ENCODE data around the gene MRLN. TPM values are rescaled to one million over a fixed set of nuclear protein-coding genes. Genes with fewer than 3 reads are reported as not detected.
"Not testable (repeated sequence)": the region's sequence is repeated elsewhere in the genome, so short reads cannot be mapped to it uniquely, and the experiment has no call there.

The MRLN gene
- total RNA-seq (5.7 TPM), polyA plus RNA-seq (not detected)

DNA sequence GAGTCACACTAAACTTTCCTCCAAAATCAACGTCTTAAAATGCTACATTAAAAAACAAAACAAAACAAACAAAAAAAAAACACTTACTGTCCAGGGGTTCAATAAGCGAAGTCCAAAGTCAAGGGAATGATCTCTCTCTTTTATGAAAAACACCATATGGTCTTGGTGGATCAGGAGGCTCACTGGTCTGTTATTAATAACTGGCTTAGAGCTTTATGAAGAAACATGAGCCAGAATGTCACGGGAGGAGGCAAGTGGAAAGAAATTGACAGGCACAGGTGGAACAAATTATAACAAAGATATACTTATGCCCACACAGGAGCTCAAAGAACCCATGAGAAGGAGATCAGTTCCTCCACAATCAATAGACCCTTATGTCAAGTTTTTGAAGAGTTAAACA is at the start of gene MRLN:
Gene MRLN (minus strand): TSS at position 189 of the 400 bp plus-strand sequence.
- WGBS, result 42% methylated on average over 3 of the region's 3 CpGs
- Histone ChIP-seq H3K4me1 (ENCODE audit: insufficient read depth) (no peaks in the 10 kb centered on the region), H3K4me3 (ENCODE audit: low read depth, low read length) (no peak within 1 kb of the TSS), H3K36me3 (ENCODE audit: insufficient read depth) (no peaks in the 10 kb centered on the region), H3K27ac (ENCODE audit: low read depth) (no peak within 1 kb of the TSS)
- DNase-seq (ENCODE audit: extremely low spot score), result no peak

DNA sequence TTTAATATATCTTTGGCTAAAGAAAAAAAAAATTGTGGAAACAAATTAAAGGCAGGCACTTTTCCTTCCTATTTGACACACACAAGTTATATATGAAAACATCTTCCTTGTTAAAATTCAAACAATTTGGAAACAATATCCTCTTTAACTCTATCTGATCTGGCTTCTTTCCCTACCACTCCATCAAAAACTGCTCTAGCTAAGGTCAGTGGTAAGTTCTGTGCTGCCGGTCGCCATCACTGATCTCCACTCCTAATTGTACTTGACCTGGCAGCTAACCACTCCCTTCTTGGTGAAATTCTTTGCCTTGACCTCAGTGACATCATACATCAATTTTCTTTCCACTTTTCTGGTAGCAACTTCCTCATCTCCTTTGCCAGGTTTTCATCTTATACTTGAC is 47.9 kb upstream of the MRLN start:
- peaks cover 5% of the 10 kb centered on the region for H3K36me3 ChIP-seq (ENCODE audit: insufficient read depth)
- no peak for DNase-seq (ENCODE audit: extremely low spot score)
- H3K4me1 ChIP-seq (ENCODE audit: insufficient read depth), result no peaks in the 10 kb centered on the region
- 93% methylated on average over 2 of the region's 2 CpGs for WGBS
- no peak overlapping the region for H3K27ac ChIP-seq (ENCODE audit: low read depth)
- H3K4me3 ChIP-seq (ENCODE audit: low read depth, low read length), result no peak overlapping the region

DNA sequence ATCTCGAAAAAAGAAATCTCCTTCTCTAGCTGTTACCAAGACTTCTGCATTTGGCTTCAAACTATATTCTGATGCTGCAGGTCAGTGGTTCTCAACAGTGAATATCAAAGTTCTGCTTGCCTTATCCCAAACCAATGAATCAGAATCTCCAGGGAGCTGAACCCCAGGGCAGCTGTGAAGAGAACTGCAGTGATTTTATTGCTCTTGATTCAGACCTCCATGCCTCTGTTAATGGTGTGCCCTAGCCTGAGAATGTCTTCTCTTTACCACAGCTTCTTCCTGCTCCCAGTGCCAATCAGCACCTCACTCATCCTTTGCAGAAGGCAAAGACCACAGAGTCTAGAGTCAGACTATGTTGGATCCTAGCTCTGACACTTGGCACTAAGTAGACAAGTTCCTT is 46.2 kb upstream of the MRLN start:
- H3K4me1 ChIP-seq (ENCODE audit: insufficient read depth), result no peaks in the 10 kb centered on the region
- DNase-seq (ENCODE audit: extremely low spot score), result no peak
- H3K36me3 ChIP-seq (ENCODE audit: insufficient read depth), result peaks cover 3% of the 10 kb centered on the region
- no peak overlapping the region for H3K27ac ChIP-seq (ENCODE audit: low read depth)
- 98% methylated on average over 1 of the region's 1 CpG for WGBS
- no peak overlapping the region for H3K4me3 ChIP-seq (ENCODE audit: low read depth, low read length)

DNA sequence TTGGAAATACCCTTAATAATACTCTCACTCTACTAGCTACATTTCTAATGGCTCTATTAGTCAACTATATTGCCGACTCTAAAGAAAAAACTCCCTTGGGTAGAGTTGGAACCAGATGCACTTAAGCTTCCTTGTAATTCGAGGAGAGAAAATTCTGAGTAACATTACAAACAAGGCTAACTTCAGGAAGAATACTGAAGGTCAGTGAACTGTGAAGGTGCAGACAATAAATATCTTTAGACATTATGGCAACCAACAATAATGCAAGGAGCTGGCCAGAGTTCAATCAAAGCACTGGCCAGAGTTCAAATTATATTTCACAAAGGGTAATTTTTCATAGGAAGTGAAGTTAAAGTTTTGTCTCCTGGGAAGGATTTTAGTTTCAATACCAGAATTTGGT is 40.7 kb upstream of the MRLN start:
- Histone ChIP-seq H3K27ac (ENCODE audit: low read depth) (no peak overlapping the region), H3K4me3 (ENCODE audit: low read depth, low read length) (no peak overlapping the region), H3K4me1 (ENCODE audit: insufficient read depth) (no peaks in the 10 kb centered on the region), H3K36me3 (ENCODE audit: insufficient read depth) (peaks cover 7% of the 10 kb centered on the region)
- 65% methylated on average over 2 of the region's 2 CpGs for WGBS
- DNase-seq (ENCODE audit: extremely low spot score), result no peak

DNA sequence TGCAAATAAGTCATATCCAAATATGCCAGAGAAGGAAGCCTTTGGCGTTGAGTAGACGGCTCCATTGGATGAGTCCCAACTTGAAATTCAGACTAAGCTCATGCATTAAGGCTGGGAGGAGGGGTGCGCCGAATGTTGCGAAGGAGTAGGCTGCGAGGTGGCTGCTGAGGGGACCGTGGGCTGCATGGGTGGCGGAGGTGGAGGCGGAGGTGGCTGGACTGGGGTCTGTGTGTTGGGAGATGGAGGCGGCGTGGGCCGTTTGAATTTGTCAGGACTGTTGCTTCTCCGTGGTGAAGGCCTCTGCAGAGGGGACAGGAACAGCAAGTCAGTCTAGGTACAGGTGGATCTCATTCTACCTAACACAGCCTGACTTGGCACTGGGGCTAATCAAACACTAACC is 39.6 kb upstream of the MRLN start:
- Histone ChIP-seq H3K4me1 (ENCODE audit: insufficient read depth) (no peaks in the 10 kb centered on the region), H3K36me3 (ENCODE audit: insufficient read depth) (peaks cover 7% of the 10 kb centered on the region), H3K27ac (ENCODE audit: low read depth) (no peak overlapping the region), H3K4me3 (ENCODE audit: low read depth, low read length) (no peak overlapping the region)
- WGBS, result 87% methylated on average over 13 of the region's 13 CpGs
- DNase-seq (ENCODE audit: extremely low spot score), result no peak

- WGBS, result 78% methylated on average over 2 of the region's 2 CpGs
- H3K36me3 ChIP-seq (ENCODE audit: insufficient read depth), result peaks cover 7% of the 10 kb centered on the region
- H3K4me1 ChIP-seq (ENCODE audit: insufficient read depth), result no peaks in the 10 kb centered on the region
- no peak overlapping the region for H3K4me3 ChIP-seq (ENCODE audit: low read depth, low read length)
- H3K27ac ChIP-seq (ENCODE audit: low read depth), result no peak overlapping the region
- DNase-seq (ENCODE audit: extremely low spot score), result no peak
Observed at GRCh38 chr10:59791601-59792000, 38.3 kb upstream of the MRLN start.

GRCh38 chr10:59790080-59790479 is 36.8 kb upstream of the MRLN start:
- H3K4me1 ChIP-seq (ENCODE audit: insufficient read depth); H3K36me3 ChIP-seq (ENCODE audit: insufficient read depth); H3K4me3 ChIP-seq (ENCODE audit: low read depth, low read length); H3K27ac ChIP-seq (ENCODE audit: low read depth); DNase-seq (ENCODE audit: extremely low spot score): not testable (repeated sequence)
- WGBS, result 47% methylated on average over 2 of the region's 2 CpGs

GRCh38 chr10:59788914-59789313 is 35.7 kb upstream of the MRLN start:
- 54% methylated on average over 5 of the region's 5 CpGs for WGBS
- not testable (repeated sequence) for H3K4me3 ChIP-seq (ENCODE audit: low read depth, low read length); H3K27ac ChIP-seq (ENCODE audit: low read depth); H3K36me3 ChIP-seq (ENCODE audit: insufficient read depth); DNase-seq (ENCODE audit: extremely low spot score); H3K4me1 ChIP-seq (ENCODE audit: insufficient read depth)

- not testable (repeated sequence) for H3K27ac ChIP-seq (ENCODE audit: low read depth); H3K36me3 ChIP-seq (ENCODE audit: insufficient read depth)
- WGBS, result 87% methylated on average over 7 of the region's 7 CpGs
Observed at GRCh38 chr10:59787032-59787431, 33.8 kb upstream of the MRLN start.

DNA sequence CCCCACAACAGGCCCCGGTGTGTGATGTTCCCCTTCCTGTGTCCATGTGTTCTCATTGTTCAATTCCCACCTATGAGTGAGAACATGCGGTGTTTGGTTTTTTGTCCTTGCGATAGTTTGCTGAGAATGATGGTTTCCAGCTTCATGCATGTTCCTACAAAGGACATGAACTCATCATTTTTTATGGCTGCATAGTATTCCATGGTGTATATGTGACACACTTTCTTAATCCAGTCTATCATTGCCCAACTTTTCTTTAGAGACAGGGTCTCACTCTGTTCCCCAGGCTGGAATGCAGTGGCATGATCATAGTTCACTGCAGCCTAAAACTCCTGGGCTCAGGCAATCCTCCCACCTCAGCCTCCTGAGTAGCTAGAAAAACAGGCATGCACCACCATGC is 32.2 kb upstream of the MRLN start:
- H3K27ac ChIP-seq (ENCODE audit: low read depth); H3K4me1 ChIP-seq (ENCODE audit: insufficient read depth); DNase-seq (ENCODE audit: extremely low spot score); H3K4me3 ChIP-seq (ENCODE audit: low read depth, low read length); H3K36me3 ChIP-seq (ENCODE audit: insufficient read depth): not testable (repeated sequence)
- 94% methylated on average over 2 of the region's 3 CpGs for whole genome bisulfite sequencing

More at GRCh38 chr10:59787032-59787431, 33.8 kb upstream of the MRLN start:
- not testable (repeated sequence) for DNase-seq (ENCODE audit: extremely low spot score); H3K4me3 ChIP-seq (ENCODE audit: low read depth, low read length); H3K4me1 ChIP-seq (ENCODE audit: insufficient read depth)

GRCh38 chr10:59781511-59781910 is 28.3 kb upstream of the MRLN start:
- Histone ChIP-seq H3K27ac (ENCODE audit: low read depth) (no peak overlapping the region), H3K4me1 (ENCODE audit: insufficient read depth) (no peaks in the 10 kb centered on the region), H3K36me3 (ENCODE audit: insufficient read depth) (no peaks in the 10 kb centered on the region), H3K4me3 (ENCODE audit: low read depth, low read length) (no peak overlapping the region)
- no peak for DNase-seq (ENCODE audit: extremely low spot score)
- 91% methylated on average over 8 of the region's 8 CpGs for WGBS

DNA sequence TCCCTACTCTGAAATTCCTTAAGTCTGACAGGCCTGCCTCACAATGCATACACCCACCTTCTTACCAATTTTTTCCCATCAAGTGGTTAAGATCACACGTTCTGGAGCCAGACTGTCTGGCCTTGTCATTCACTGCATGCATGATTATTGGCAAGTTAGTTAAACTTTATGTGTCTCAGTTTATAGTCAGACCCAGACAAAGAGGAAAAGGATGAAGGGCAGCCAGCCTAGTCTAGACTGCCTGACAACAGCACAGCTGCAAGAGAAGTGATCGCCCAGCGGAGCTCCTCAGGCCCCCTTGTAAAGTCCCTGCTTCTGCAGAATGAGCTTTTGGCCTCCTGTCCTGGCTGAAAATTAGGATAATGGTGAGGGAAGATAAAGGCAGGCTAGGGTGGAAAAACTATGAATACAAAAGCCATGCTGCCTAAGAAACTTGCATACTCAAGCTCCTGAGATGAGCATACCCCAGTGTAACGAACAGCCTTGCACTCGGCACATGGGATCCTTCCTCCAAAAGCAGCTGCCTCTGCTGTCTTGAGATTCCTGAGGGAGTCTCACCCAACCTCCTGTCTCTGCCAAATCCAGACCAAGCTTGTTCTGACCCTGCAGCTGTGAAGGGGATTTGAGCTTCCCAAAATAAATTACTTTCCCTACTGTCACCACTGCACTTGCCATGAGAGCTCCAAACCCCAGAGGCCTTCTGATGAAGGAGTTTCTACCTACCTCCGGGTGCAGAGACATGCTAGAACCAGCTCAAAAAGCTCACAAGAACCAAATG is 26.7 kb upstream of the MRLN start:
- DNase-seq (ENCODE audit: extremely low spot score), result no peak
- 63% methylated on average over 6 of the region's 6 CpGs for WGBS

GRCh38 chr10:59774451-59774850 is 21.2 kb upstream of the MRLN start:
- no peak for DNase-seq (ENCODE audit: extremely low spot score)
- WGBS, result 94% methylated on average over 6 of the region's 6 CpGs
- no peaks in the 10 kb centered on the region for H3K36me3 ChIP-seq (ENCODE audit: insufficient read depth)

More for the DNA sequence above, 26.7 kb upstream of the MRLN start:
- Histone ChIP-seq H3K36me3 (ENCODE audit: insufficient read depth) (no peaks in the 10 kb centered on the region), H3K27ac (ENCODE audit: low read depth) (no peak overlapping the region), H3K4me3 (ENCODE audit: low read depth, low read length) (no peak overlapping the region), H3K4me1 (ENCODE audit: insufficient read depth) (no peaks in the 10 kb centered on the region)

GRCh38 chr10:59773088-59773487 is 19.8 kb upstream of the MRLN start:
- 86% methylated on average over 2 of the region's 2 CpGs for WGBS
- H3K4me1 ChIP-seq (ENCODE audit: insufficient read depth), result no peaks in the 10 kb centered on the region
- H3K27ac ChIP-seq (ENCODE audit: low read depth), result no peak overlapping the region
- H3K36me3 ChIP-seq (ENCODE audit: insufficient read depth), result no peaks in the 10 kb centered on the region
- no peak for DNase-seq (ENCODE audit: extremely low spot score)
- no peak overlapping the region for H3K4me3 ChIP-seq (ENCODE audit: low read depth, low read length)

More at GRCh38 chr10:59774451-59774850, 21.2 kb upstream of the MRLN start:
- H3K4me1 ChIP-seq (ENCODE audit: insufficient read depth), result no peaks in the 10 kb centered on the region
- H3K4me3 ChIP-seq (ENCODE audit: low read depth, low read length), result no peak overlapping the region
- H3K27ac ChIP-seq (ENCODE audit: low read depth), result no peak overlapping the region
